T-helper 1 cell treated with Interleukin-12 subunit alpha and Interleukin-12 subunit beta and Interleukin-4 antibody, amounts not matched to agents 30 ng/mL and 1 ng/mL, for 36 hours (primary cell): ENCODE results near the gene UBE2H. TPM values are rescaled to one million over a fixed set of nuclear protein-coding genes. Genes with fewer than 3 reads are reported as not detected.

Experiments used
- intact Hi-C: fragments of 100-400 bp; cut with micrococcal nuclease; formaldehyde crosslinking; loops from one replicate; pipeline ENCODE4 v1.15.1; 2024
- total RNA-seq: library from RNA; stranded (reverse); gene quantifications from 2 replicates; pipeline ENCODE4 v1.2.3, GENCODE V29; 2022

The UBE2H gene
- total RNA-seq, 1 donor from 2014 or later: 35.8 TPM

- intact Hi-C loops: no loop called here
These were observed 106.8 kb downstream of the UBE2H start for GRCh38 chr7:129845972-129846327.

DNA sequence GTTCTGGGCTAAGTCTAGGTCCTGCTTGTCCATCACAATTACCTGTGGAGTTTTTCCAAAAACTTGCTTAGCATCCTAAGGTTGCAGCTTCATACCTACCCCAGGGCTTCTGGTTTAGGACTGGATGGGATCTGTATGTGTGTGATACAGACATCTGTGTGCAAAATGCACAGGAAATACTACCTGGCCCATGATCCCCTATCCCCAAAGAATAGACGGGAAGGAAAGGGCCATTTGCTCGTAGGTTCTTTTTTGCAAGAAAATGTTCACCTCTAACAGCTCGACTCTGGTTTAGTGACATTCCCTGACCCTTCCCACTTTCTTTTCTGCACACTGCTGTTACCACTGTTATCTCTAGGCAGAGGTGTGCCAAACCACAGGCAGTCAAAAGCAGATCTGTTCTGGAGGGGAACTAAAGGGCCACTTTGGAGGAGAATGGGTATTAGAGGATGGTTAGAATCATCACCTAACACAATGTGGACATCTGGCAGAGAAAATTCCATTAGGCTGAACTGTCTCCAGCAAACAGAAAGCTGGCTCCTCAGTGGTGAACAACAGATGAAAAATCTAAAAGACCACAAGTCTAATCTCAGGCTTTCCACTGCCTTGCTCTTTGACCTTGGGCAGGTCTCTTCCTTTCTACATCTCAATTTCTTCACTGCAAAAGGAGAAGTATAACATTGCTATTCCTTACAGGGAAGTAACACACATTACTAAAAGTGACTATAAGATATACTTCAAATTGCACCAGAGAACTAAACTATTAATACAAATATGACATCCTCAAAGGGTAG lies 107.4 kb downstream of the UBE2H start:
- intact Hi-C loops: no loop called here

- intact Hi-C loops: no loop called here
These were observed 108.6 kb downstream of the UBE2H start for GRCh38 chr7:129843978-129844840.

GRCh38 chr7:129843365-129843898 lies 109.3 kb downstream of the UBE2H start:
- intact Hi-C loops: no loop called here

DNA sequence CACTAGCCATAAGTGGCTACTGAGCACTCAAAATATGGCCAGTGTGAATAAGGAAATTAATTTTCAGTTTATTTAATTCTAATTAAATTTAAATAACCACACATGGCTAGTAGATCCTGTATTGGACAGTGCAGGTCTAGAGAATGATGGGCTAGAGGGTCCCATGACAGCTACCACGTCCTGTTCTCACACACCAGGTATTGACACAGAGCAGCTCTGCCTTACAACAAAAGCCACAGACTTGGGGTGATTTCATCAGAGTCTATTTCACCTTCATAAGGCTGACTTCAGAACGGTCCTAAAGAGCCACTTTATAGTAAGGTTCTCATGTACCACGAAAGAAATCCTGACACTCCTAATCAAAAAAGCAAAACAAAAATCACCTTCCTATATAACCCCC lies 111.3 kb downstream of the UBE2H start:
- intact Hi-C loops: no loop called here

GRCh38 chr7:129840757-129841156 lies 112.0 kb downstream of the UBE2H start:
- intact Hi-C loops: no loop called here

- intact Hi-C loops: no loop called here
These were observed 115.8 kb downstream of the UBE2H start for GRCh38 chr7:129836983-129837382.

DNA sequence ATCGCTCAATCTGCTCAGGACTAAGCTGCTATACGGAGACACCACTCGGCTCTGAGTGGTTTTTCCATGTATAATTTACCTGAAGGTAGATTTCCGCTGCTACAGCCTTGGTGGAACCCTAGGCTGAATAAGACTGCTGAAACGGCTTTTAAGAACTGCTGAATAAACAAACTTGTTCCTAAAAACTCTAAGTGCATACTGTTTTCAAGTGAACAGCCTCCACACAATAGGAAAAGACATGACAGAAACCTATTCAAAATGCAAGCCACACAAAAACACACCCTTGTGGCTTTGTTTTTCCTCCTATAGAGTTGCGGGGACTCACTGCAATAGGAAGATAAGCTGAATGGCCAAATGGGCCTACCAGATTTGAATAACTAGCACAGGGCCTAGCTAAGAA lies 117.2 kb downstream of the UBE2H start:
- intact Hi-C loops: no loop called here

DNA sequence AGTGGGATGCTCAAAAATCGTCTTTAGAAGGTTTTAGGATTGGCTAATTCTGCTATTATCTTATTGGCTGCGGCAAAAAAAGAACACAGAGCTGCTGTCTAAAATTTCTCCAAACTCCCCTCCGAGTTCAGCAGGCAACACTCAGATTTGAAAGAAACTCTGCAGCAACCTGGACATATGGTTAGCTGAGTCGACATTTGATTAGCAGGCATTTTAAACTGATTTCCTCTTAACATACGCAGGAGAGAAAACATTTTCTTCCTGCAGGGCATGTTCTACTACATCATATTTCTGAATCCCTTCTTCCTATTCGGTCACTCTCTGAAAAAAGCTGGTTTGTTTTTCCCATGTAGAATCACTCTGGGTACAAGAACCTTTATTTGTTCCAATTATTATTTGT lies 119.4 kb downstream of the UBE2H start:
- intact Hi-C loops: loop anchor here (5.0 kb wide), 1 partner anchor 341 kb away; no protein-coding TSS in a partner anchor

DNA sequence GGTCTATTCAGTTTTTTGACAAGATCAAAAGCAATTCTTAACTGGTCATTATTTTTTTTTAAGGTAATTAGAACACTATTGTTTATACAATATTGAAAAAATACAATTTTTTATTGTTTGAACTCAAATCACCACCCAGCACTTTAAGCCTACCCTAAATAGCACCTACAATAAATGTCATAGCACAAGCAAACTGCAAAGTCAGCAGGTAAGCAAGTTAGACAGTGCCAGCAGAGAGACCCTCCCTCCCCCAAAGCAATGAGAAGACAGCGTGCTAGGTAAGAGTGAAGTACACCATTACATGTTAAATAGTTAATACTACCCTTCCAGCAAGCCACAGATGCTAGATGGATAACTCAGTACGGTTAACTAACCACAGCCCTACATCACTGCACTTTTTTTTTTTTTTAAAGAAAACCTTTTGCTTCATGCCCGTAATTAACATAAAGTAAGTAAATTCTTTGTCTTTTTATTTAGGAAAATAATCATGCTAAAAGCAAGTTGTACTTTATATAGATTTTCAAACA lies 120.0 kb downstream of the UBE2H start:
- intact Hi-C loops: loop anchor here (5.0 kb wide), 1 partner anchor 340 kb away; no protein-coding TSS in a partner anchor

DNA sequence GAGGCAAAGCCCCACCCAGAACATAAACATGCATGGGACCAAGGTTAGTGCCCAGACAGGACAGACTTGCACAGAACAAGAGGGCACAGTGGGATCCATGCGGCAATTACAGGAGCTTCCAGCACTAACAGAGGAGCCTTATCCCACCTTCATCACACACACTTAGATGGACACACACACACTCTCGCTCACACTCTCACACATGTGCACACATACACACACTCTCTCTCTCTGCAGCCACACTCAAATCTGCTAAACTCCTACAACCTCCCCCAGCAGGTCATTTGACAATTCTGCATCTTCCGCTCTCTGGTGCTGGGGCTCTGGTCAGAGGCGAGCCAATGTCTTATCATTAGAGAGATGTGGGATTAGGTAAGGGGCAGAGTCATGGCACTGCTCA lies 120.5 kb downstream of the UBE2H start:
- intact Hi-C loops: loop anchor here (5.0 kb wide), 1 partner anchor 340 kb away; no protein-coding TSS in a partner anchor

DNA sequence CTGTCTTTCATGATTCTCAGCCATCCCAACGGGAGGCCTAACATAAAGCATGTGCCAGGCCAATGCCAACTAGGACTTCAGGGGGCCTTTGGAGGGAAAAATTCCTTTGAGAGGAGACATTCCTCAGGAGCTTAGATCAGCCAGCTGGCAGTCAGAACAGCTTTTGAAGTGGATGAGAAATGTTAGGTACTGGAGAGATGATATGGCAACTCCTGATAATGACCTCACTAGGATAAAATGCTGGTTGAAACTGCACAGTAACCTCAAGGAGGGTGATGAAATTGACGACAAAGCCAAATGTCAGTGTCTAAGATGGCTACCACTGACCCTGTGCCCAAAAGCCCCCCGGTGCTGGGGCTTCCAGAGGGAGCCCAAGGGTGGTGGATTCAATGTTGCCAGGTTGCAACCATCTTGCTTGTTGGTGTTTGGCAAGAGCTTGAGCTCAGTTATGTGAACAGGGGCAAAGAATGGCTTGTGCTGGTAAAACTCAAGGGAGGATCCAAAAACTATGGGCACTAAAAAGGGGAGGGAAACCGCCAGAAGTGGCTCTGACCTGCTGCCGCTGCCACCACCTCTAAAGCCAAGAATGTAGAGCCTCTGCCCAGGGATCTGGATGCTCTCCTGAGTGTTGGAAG lies 121.2 kb downstream of the UBE2H start:
- intact Hi-C loops: loop anchor here (5.0 kb wide), 1 partner anchor 339 kb away; no protein-coding TSS in a partner anchor

GRCh38 chr7:129830949-129831348 lies 121.8 kb downstream of the UBE2H start:
- intact Hi-C loops: loop anchor here (1.0 to 5.0 kb wide), 7 partner anchors 117 to 488 kb away; no protein-coding TSS in a partner anchor

- intact Hi-C loops: loop anchor here (1.0 to 5.0 kb wide), 8 partner anchors 118 to 487 kb away; partner anchors contain the start of gene SMKR1
These were observed 122.8 kb downstream of the UBE2H start for GRCh38 chr7:129829737-129830631.

GRCh38 chr7:129828989-129829736 lies 123.6 kb downstream of the UBE2H start:
- intact Hi-C loops: loop anchor here (5.0 kb wide), 1 partner anchor 327 kb away; the partner anchor contains the start of gene SMKR1

DNA sequence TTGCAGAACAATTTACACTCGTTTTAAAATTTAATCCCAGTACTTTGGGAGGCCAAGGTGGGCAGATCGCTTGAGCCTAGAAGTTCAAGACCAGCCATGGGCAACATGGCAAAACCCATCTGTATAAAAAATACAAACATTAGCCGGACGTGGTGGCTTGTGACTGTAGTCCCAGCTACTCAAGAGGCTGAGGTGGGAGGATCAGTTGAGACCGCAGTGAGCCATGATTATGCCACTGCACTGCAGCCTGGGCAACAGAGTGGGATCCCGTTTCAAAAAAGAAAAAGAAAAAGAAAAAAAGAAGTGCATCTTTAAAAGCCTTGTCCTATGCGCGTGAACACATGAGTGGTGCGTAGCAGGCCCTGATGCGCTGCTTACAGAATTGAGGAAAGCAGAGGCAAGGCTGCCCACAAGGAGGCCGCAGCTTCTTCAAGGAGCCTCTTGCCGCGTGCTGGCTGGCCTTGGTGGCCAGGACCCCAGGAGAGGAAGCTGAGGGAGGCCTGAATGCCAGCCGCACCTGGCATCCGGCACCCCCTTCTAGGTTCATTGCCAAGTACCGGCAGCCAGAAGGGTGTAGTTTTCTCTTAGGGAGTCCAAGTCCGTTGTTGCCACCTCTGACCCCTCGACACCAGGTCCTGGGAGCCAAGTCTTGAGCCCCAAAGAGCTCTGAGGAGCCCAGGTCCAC lies 124.5 kb downstream of the UBE2H start:
- intact Hi-C loops: loop anchor here (5.0 kb wide), 1 partner anchor 326 kb away; the partner anchor contains the start of gene SMKR1

DNA sequence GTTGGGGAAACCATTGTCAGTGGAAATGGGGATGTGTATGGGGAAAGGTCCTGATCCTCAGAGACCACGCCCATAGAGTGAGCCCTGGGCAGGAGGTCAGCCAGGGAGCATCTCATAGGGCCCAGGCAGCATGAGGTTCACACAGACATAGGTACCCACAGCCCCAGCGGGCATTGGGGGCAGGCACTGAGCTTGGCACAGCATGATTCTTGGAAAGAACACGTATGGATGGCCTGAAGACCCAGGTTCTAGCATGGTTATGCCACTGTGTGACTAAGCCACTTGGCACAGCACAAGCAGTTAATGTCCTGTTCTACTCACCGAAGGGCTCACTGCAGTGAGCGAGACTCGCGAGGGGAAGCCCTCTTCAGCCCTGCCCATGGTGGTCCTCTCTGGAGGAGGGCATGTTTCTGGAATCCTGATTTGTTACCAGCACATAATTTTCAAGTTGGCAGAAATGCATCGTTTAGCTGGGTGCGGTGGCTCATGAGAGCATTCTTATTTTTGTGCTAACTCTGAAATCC lies 125.2 kb downstream of the UBE2H start:
- intact Hi-C loops: loop anchor here (5.0 kb wide), 1 partner anchor 325 kb away; the partner anchor contains the start of gene SMKR1

DNA sequence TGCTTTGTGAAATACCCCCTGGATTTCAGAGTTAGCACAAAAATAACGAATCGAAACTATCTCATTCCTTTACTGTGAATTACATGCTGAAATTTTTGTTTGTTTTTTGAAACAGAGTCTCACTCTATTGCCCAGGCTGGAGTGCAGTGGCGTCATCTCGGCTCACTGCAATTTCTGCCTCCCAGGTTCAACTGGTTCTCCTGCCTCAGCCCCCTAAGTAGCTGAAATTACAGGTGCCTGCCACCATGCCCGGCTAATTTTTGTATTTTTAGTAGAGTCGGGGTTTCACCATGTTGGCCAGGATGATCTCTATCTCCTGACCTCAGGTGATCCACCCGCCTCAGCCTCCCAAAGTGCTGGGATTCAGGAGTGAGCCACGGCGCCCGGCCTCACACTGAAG lies 125.9 kb downstream of the UBE2H start:
- intact Hi-C loops: loop anchor here (5.0 kb wide), 1 partner anchor 325 kb away; the partner anchor contains the start of gene SMKR1
